GM19351 (cell line): Measurements from ENCODE around the gene CILP2.
A peak's percentile ranks its signal among the peaks of the same experiment; 100 is the strongest.

Experiments used
- ATAC-seq: cut with Tn5 transposase; IDR thresholded peaks from one replicate; pipeline ENCODE4 v1.9.1; 2021; ENCODE audit warnings: mild to moderate bottlenecking, moderate library complexity; ENCODE audit not compliant: unreplicated experiment

The CILP2 gene

GRCh38 chr19:19505669-19506326, 32.3 kb upstream of the CILP2 start:
- no peak for ATAC-seq

GRCh38 chr19:19506592-19506991, 31.5 kb upstream of the CILP2 start:
- no peak for ATAC-seq

GRCh38 chr19:19507354-19507753, 30.7 kb upstream of the CILP2 start:
- ATAC-seq: no peak

GRCh38 chr19:19508217-19508616, 29.8 kb upstream of the CILP2 start:
- no peak for ATAC-seq

- ATAC-seq: no peak
Observed at GRCh38 chr19:19510432-19510831, 27.6 kb upstream of the CILP2 start.

- no peak for ATAC-seq
Observed at GRCh38 chr19:19513682-19514081, 24.4 kb upstream of the CILP2 start.

GRCh38 chr19:19514215-19514657, 23.8 kb upstream of the CILP2 start:
- ATAC-seq: no peak

- ATAC-seq: no peak
Observed at GRCh38 chr19:19514881-19515641, 23.0 kb upstream of the CILP2 start, which contains the start of gene TSSK6. Gene TSSK6 (minus strand): TSS chr19:19515548. CDS start chr19:19515427, 121 bp downstream.

- ATAC-seq: peak; percentile 88
Observed at GRCh38 chr19:19515642-19516519, 22.2 kb upstream of the CILP2 start, which contains the start of gene NDUFA13. Gene NDUFA13 (plus strand): TSS chr19:19516225. CDS start chr19:19516239, 14 bp downstream.

- no peak for ATAC-seq
Observed at GRCh38 chr19:19517235-19517619, 20.8 kb upstream of the CILP2 start.

GRCh38 chr19:19520989-19521388, 17.1 kb upstream of the CILP2 start:
- ATAC-seq: no peak

- ATAC-seq: no peak
Observed at GRCh38 chr19:19523177-19523576, 14.9 kb upstream of the CILP2 start.

- no peak for ATAC-seq
Observed at GRCh38 chr19:19524053-19524452, 14.0 kb upstream of the CILP2 start.

- ATAC-seq: no peak
Observed at GRCh38 chr19:19525611-19526380, 12.3 kb upstream of the CILP2 start.

- ATAC-seq: no peak
Observed at GRCh38 chr19:19526581-19527370, 11.3 kb upstream of the CILP2 start.

GRCh38 chr19:19527371-19527656, 10.8 kb upstream of the CILP2 start:
- ATAC-seq: no peak

GRCh38 chr19:19527674-19528625, 10.1 kb upstream of the CILP2 start:
- no peak for ATAC-seq

GRCh38 chr19:19528721-19529490, 9.2 kb upstream of the CILP2 start, which contains the start of gene YJEFN3:
Gene YJEFN3 (plus strand): TSS chr19:19528911. CDS start chr19:19528933, 22 bp downstream.
- ATAC-seq: no peak
